ENCODE data around the gene UNCX. TPM values are rescaled to one million over a fixed set of nuclear protein-coding genes. Genes with fewer than 3 reads are reported as not detected.

The UNCX gene
- total and polyA plus RNA-seq, 11 donors: not detected

Other genes with a start within 250 kb of the UNCX start
- not detected for gene CYP2W1, start 249.7 kb upstream of the UNCX start, total RNA-seq
- not detected for gene CYP2W1, start 249.7 kb upstream of the UNCX start, polyA plus RNA-seq
- gene GPR146, start 188.3 kb upstream of the UNCX start, total RNA-seq: 10 to 100 TPM; 12.3 to 56.8 (median 25.2) TPM
- 10 to 100 TPM; 11.1 to 26.4 TPM for gene GPR146, start 188.3 kb upstream of the UNCX start, polyA plus RNA-seq
- gene GPER1, start 144.8 kb upstream of the UNCX start, total RNA-seq: 1 to 10 TPM; 1.4 to 8.8 (median 3.0) TPM
- 1 to 10 TPM; 1.8 to 2.8 TPM for gene GPER1, start 144.8 kb upstream of the UNCX start, polyA plus RNA-seq
- 10 to 100 TPM in 3 of 9 donors, 1 to 10 TPM in 6; 5.6 to 13.7 (median 9.0) TPM for gene ZFAND2A, start 72.7 kb upstream of the UNCX start, total RNA-seq
- gene ZFAND2A, start 72.7 kb upstream of the UNCX start, polyA plus RNA-seq: 10 to 100 TPM; 16.7 to 25.6 TPM
- gene MICALL2, start 226.6 kb downstream of the UNCX start, total RNA-seq: 10 to 100 TPM in 2 of 9 donors, 1 to 10 TPM in 7; 2.5 to 18.3 (median 7.3) TPM
- 10 to 100 TPM; 10.9 to 12.6 TPM for gene MICALL2, start 226.6 kb downstream of the UNCX start, polyA plus RNA-seq

Measured in heart left ventricle (tissue), 11 donors.